Islet precursor cell (in vitro differentiated cells): ENCODE measurements around the gene RSPO4.
A peak's percentile ranks its signal among the peaks of the same experiment; 100 is the strongest.

Experiments used
- DNase-seq: peaks from one replicate; pipeline ENCODE4 v3.0.0-alpha.2; 2018

Gene RSPO4

DNA sequence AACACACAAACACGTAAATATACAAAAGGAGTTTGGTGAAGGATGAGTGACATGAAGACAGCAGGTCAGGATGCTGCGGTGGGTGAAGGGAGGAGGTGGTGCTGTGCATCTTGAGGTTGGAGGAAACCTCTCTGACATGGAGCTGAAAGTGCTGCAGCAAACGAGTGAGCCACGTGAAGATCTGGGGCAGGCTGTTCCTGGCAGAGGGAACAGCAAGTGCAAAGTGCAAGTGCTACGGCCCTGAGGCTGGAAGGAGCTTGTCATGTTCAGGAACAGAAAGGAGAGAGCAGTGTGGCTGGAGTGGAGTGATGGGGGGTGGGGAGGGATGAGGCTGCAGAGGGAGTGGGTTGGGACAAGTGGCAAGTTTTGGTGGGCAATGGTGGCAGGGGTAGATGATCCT is 61.2 kb downstream of the RSPO4 start:
- DNase-seq: peak; percentile 18

DNA sequence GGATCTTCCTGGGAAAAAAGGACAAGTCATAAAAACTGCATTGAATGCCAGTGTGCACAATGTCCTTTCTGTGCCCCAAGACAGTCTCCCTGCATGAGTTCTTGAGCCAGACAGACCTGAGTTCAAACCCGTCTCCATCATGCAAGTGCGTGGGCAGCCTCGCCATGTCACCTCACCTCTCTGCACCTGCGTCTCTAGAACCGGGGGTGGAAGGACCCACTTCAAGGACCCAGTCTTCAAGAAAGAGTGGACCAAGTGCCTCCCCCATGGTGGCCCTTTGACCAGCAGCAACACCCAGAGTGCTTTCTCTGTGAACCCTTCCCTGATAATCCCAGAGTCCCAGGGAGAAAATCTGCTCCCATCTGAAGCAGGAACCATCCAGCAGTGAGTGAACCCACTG is 62.5 kb downstream of the RSPO4 start:
- peak; percentile 33 for DNase-seq

DNA sequence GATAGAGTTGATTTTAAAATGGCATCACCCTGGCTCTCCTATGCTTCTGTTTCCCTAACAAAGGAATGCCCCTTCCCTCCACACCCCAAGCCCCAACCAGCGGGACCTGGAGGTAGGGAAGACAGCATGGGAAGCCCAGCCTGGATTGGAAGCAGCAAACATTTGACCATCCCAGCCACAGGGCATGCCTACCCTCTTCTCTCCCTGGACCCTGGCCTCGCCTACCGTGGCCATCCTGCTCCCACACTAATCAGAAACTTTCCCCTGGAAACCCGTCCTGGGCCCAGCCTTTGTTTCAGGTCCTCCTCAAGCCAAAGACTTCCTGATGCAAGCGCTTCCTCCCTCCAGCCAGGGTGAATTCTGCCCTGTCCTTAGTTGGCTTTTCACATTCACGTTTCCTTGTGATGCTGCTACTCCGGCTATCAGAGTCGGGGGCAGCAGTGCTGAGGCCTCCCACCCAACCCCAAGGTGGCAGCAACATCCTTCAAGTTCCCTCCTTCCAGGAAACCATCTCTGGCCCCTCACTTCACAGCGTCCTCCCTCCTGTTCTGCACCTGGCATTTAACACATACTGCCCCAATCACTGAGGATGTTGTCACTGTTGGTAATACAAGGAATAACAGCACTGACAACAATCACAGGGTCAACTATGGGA is 67.8 kb downstream of the RSPO4 start:
- DNase-seq: peak; percentile 30

DNA sequence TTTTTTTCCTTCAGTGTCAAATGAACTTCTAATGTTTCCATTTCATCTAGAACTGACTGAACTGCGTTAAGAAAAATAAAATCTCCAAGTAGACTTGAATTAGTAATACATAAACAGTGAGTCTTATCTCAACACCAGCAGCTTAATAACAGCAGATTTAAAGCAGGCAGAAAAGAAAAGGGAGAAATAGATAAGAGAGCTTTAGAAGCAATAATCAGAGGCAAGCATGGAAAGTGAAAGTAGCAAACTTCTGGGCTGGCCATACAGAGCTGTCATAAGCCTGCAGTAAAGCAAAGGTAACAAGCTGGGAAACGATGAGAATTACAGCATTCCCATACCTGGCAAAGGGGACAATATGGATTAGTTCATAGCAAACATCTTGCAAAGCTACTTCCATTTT is 69.1 kb downstream of the RSPO4 start:
- no peak for DNase-seq

DNA sequence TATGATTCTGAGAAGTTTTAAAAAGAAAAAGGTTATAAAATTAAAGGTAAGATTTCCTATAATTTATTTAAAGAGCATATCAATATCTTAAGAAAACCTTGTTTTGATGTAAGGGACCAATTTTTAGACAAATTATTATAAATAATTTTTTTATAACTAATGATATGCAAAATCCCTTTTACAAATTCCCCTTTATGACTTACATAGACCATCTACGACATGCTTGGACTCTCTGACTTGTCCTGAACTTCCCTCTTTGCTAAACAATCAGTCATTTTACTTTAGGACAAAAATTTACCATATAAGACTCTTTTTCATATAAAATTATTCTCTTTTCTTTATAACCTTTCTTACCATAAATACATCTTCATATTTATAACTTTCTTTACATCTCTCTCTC is 70.7 kb downstream of the RSPO4 start:
- no peak for DNase-seq

DNA sequence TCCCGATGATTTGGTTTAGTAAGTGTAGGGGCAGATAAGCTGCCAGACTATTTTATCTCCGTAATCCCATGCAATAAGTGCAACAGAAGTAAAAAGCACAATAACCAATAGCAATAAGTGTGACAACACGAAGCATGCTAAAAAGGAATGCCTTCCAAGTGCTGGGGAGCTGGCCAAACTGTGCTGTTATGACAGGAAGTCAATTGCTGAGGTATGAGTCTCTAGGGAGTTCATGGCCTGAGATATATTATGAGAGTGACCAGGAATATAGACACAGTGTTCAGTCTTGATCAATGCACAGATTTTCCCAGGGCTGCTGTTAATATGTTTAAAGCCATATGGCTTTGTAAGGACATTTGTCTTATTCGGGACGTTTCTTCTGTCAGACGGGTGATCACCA is 75.4 kb downstream of the RSPO4 start:
- peak; percentile 4 for DNase-seq

DNA sequence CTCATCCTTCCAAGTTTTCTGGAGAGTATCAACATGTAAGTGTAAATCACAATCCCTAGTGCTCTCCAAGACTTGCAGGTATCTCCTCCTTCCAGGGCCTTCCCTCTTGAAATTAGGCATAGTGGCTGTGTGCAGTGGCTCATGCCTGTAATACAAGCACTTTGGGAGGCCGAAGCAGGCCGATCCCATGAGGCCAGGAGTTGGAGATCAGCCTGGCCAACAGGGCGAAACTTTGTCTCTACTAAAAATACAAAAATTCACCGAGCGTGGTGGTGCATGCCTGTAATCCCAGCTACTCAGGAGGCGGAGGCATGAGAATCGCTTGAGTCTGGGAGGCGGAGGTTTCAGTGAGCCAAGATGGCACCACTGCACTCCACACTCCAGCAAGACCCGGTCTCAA is 76.6 kb downstream of the RSPO4 start:
- DNase-seq: peak; percentile 10

DNA sequence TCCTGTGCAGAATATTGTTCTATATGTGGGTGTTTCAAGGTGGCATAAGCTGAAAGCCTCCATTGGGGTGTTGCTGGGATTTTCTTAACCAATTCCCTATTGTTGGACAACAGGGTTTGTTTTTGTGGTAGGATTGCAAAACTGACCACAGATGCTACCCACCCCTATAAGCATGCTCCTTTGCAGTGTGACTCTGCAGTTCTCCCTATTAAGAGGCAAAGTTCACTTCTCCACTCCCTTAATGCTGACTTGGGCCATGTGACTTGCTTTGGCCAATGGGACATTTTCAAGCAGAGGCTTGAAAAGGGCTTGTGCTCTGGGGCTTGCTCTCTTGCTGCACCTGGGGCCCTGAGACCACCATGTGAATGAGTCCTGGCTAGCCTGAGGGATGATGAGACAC is 77.5 kb downstream of the RSPO4 start:
- no peak for DNase-seq

DNA sequence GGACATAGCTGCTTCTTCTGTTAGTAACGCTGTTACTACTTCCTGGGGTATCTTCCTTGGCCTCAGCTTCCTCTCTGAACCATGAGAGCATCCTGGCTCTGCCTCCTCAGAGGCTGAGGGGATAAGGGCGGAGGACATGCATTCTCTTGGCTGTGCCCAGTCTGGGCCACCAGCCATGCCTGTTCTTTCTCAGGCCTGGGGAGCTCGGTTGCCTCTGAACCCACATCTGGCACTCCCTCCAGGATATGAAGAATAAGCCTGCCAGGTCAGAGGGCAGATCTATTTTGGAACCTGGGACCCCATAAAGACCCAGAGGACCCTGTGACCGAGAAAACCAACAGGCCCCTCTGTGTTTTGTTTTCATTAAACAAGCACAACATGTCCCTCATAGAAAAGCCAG is 79.3 kb downstream of the RSPO4 start:
- no peak for DNase-seq

DNA sequence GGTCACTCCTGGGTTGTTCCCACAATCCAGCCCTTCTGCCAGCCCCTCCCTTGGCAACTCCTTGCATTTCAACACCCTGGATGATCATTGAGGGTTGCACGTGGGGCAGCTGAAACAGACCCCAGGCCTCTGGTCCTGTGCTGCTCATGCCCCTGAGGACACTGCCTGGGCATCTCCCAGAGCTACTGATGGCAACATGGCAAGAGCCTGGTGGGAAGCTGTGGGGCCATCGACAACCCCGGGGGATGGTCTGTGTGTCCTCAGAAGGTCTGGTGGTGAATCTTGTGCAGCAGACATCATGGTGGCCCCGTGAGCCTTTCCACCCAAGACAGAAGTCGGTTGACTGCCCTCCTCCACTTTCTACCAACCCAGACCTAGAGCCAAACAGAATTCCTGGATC is 81.0 kb downstream of the RSPO4 start:
- DNase-seq: no peak

DNA sequence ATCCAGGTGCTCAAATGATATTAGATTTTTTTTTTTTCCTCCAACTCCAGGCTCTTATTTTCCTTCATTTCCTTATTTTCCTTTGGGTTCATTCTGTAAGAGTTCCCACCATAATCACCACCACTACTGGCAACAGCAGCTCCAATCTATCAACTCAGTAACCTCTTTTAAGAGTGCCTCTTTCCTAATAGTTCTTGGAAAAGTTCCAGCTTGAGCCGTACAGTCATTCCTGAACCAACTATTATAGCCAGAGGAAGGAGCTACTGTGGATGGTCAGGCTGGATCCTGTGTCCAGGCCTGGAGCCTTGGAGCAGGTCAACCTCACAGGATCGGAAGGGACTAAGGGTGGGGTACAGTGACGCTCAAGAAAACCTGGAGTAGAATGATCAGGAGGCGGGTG is 81.8 kb downstream of the RSPO4 start:
- DNase-seq: no peak

DNA sequence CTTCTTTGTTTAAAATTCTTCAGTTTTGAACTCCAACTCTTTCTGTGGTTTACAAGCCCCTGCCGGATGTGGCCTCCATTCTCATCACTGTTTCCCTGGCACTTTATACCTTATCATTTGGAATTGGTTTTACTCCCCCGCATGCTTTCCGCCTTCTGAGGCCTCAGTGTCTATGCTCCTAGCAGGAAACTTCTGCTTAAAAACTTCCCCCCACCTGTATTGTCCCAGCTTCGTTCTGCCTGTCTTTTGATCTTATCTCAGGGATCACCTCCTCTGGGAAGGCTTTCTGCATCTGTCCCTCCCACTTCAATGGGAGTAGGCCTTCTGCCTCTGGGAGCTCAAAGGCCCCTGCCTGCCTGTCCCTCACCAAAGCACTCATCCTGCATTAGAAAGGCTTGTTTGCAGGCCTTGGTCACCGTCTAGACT is 82.6 kb downstream of the RSPO4 start:
- no peak for DNase-seq

DNA sequence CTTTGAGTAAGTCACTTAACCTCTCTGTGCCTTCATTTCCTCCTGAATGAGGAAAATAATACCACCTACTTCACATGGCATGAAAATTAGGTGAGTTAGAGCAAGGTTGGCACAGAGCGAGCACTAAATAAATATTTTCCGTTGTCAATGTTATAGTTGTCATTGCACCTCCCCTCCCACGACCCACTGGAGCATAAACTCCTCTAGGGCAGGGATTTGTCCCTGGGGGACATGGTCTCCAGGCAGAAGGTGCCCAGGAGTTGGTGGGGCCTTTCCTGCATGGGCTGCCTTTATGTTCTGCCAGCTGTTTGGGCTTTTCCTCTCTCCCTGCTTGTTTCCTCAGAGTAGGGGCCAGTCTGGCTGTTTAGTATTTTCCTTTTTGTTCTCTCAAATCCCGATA is 84.7 kb downstream of the RSPO4 start:
- no peak for DNase-seq

DNA sequence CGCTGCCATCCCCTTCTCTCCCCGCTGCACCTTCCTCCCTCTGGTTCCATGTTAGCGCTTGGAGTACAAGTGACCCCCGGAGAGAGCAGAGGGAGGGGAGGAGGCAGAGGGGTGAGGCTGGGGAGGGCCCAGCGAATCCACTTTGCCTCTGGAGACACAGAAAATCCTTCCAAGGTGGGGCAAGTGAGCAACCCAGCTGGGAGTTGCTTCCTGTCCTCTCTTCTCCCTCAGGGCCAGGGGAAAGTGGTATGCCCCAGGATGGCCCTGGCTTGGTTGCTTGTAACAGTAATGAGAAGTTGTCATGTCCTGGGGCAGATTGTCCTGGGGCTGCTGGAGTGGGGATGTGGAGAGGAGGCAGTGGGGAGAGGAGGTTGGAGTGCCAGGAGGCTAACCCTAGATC is 85.3 kb downstream of the RSPO4 start:
- DNase-seq: no peak

DNA sequence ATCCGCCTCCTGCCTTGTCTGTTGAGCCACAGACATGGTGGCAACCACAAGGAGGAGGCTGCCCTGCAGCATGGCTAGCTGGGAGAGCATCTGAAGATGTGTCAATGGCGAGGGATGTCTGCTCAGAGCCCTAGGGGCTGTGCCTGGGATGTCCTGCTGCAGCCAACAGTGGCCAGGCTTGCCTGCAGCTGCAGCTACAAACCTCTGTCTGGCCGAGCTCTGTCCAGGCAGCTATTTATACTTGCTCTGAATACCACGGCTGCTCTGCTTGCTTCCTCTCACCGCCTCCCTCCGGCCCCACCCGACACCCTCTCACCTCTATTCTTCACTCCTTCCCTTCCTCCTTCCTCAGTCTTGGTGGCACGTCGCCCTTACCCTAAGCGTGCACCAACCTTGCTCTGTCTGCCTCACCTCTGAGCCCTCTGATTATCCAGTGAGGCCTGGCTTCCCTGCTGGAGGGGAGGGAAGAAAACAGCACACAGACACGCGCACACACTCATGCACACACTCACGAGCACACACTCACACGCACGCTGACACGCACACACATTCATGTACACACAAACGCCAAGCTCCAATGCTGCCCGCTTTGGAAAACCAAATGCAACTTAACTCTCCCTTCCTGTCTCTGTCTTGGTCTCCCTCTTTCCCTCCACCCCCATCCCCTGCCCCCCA is 85.8 kb downstream of the RSPO4 start, which contains the start of gene ANGPT4:
Gene ANGPT4 (minus strand): TSS at position 210 of the 675 bp plus-strand sequence. CDS start 120 bp downstream, at position 90.
- DNase-seq: peak; percentile 71

DNA sequence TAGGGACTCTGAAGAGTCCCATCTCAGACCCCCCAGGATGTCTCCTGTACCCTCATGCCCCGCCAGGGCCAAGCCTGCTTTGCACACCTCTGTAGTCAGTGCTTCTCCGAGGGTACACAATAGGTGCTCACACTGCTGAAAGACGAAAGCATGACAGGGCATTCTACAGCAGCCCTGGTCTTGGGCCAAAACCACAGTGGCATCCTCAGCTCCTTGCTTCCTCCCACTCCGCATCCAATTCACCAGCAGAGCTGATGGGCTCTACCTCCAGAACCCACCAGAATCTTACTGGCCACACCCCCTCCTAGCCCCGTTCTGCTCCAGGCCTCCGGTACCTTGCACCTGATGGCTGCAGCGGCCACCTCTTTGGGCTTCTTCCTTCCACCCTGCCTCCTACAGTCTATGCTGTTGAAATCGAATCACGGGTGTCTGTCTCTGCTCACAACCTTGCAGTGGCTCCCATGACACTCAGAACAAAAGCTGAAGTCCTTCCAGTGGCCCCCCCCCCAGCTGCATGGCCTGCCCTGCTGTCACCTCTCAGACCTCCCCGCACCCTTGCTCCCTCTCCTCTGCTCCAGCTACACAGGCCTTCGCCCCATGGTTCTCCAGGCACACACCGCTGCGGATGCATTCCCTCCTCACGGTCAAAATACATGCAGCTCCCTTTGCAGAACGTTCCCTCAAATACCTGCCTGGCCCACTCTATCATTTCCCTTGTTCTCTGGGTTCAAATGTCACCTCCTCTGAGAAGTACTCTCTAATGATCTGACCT is 87.2 kb downstream of the RSPO4 start:
- no peak for DNase-seq

DNA sequence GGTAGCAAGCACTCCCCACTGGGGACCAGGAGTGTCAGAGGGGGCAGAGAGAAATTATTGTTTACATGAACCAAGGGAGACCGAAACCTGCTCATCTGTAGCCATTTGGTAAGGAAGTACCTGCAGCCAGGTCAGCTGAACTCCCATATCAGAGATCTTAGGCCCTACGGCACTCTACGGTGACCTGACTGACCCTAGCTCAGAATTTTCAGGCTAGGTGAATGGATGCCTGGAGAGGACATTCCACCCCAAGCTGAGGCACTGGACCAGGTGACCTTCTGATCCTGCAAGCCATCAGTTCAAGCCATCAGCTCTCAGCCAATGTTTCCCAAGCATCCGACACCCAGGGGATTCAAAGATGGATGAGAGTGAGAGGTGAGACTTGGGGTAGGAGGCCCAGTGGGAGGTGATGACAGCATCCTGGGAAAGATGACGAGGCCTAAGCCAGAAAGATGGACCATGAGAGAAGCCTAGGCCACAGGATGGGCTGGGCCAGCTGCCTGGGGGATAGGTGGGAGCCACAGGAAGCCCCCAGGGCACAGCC is 88.7 kb downstream of the RSPO4 start:
- DNase-seq: no peak

DNA sequence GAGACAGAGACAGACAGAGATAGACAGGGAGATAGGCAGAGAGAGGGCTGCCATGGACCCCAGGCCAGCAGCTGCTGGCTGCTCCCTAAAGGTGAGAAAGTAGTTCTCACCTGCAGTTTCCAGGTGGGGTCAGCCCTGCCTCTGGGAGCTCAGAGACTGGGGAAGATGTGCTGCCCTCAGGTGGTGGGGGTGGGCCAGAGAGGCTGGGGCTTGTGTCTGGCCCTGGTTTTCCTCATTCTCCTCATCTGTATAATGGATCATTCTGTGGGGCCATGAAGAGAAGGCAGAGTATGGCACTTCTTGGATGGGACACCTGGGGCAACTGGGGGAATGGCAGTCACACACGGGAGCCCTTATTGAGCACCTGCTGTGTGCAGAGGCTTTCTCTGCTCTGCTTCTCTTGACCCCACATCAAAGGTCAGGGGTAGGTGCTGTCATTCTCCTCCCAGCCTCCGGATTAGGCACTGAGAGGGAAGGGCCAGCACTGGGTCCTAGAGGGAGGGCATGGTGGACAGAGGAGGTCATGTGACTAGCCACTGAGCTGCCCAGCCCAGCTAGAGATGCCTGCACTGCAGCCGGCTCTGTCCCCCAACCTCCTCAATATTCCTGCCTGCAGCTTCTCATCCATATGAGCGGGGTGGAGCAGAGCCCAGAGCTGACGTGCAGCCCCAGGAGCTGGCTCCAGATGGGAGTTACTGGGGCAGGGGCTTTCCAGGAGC is 90.1 kb downstream of the RSPO4 start:
- DNase-seq: no peak

DNA sequence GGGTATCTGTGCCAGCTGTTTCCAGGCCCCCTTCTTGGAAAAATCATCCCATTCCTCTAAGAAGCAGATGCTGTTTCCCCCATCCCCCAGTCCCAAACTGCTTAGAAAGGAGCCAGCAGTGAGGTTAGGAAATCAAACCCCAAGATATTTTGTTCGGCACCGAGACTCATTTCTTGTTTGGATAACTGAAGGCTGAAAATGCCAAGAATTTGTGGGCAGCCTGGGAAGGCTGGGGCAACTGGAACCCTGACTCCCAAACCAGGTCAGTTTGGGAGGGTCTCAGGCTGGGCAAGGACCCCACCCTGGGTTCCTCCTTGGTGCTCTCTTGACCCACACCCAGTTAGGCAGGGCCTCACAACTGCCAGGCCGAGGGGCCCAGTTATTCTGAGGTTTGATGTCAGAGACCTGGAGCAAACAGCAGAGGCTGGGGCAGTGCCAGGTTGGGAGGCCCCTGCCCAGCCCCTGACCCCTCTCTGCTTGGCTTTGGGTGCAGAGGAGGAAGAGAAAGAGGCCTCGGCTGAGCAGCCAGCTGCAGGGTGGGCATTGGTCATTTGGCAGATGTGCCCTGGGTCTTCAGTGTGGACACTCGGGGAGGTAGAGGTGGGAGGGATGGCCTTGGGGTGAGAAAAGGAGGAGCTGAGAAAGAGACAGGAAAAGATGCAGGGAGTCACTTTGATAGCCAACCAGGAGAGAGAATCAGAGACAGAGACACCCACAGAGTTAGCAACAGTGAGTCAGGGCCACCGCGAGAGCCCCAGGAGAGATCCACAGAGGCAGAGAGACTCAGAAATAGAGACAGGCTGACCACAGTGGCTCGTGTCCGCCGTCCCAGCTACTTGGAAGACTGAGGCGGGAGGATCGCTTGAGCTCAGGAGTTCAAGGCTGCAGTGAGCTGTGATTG is 91.0 kb downstream of the RSPO4 start:
- no peak for DNase-seq

DNA sequence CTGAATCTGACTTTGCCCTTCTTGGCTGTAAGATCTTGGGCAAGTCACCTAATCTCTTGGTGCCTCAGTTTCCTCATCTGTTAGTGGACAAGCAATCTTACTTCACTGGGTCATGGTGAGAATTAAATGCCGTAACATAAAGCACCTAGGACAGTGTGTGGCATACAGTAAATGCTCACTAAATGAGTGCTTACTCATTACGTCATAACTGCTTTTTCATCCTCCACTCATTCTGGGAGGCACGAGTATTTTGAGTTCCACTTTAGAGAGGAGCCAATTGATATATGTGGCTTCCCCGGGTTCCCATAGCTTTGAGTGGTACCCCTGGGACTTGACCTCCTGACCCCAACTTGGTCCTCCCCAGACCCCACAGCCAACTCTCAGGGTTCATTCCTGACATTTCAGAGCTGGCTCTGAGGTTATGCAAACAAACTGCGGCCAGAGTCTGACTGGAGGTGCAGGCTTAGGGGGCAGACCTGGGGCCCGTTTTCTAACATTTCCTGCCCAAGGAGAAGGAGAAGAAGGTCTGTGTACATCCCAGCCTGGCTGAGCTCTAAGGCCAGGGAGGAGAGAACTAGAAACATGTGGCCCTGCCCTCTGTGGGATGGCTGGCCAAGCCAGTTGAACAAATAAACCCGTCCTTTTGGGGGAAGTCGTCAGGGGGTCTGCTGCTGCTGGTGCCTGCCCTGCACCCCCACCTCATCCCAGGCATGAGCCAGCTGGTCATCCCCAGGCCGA is 91.8 kb downstream of the RSPO4 start:
- no peak for DNase-seq

DNA sequence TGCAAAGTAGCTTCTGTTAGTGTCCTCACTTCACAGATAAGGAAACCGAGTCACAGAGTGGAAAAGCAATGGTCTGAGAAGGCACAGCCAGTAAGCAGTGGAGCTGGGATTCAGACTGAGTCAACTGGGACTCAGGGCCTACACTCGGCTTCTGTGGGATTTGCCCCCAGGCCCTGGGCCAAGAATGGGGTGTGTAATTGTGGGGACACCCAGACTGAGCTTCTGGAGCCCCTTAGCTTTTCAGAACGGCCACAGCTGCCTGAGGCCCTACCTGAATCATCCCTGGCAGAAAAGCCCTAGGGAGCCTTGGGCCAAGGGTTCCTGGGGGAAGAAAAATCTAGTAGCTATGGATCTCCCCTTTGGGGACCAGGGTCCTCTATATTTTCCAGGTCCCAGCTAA is 92.5 kb downstream of the RSPO4 start:
- no peak for DNase-seq
